A549 (cell line): ENCODE results near the gene CHPT1. TPM values are rescaled to one million over a fixed set of nuclear protein-coding genes. Genes with fewer than 3 reads are reported as not detected.

Source experiments
- ATAC-seq, 2 experiments: fragments of 200-7000 bp in 1 of 2; fragments of >200 bp in 1 of 2; cut with Nextera tagmentation in 1 of 2; cut with Tn5 transposase in 1 of 2; 3 replicates each; pipeline versions ENCODE4 v1.8.0 to v1.9.1; 2018 to 2020; ENCODE audit warnings: mild to moderate bottlenecking in 1 of 2, moderate library complexity in 1 of 2
- CTCF ChIA-PET: fragments of 300-600 bp; sonication (Branson Sonifier 250); formaldehyde crosslinking; extraction: SDS; loops from one replicate; lab custom pipeline; 2021; ENCODE audit warnings: antibody characterized with exemption, inconsistent platforms; lab: Yijun Ruan, JAX
- POLR2A ChIA-PET: fragments of 350-600 bp; formaldehyde crosslinking; extraction: SDS; loops from one replicate; lab custom pipeline; 2021; ENCODE audit warnings: antibody characterized with exemption, inconsistent platforms; lab: Yijun Ruan, JAX
- DNase-seq, 2 experiments: peaks; one replicate each; pipeline versions ENCODE4 v3.0.0 to v3.0.0-alpha.2; 2011 to 2016; ENCODE audit warnings: low read depth in 1 of 2, low spot score in 1 of 2
- FAIRE-seq: peaks from 2 replicates; lab custom pipeline; 2011; peaks lifted over from hg19 to GRCh38; lab: Jason Lieb, UNC
- H3K27ac ChIP-seq, 2 experiments: fragments of >200 bp; sonication (Bioruptor Twin); formaldehyde crosslinking; 3 replicates each; pipeline ENCODE4 v1.5.1; 2016 to 2017
- H3K4me1 ChIP-seq: fragments of >200 bp; sonication (Bioruptor Twin); formaldehyde crosslinking; 3 replicates; pipeline ENCODE4 v1.6.1; 2016
- H3K4me2 ChIP-seq: fragments of >200 bp; sonication (Bioruptor Twin); formaldehyde crosslinking; 3 replicates; pipeline ENCODE4 v1.6.1; 2016
- H3K4me3 ChIP-seq: fragments of >200 bp; sonication (Bioruptor Twin); formaldehyde crosslinking; 3 replicates; pipeline ENCODE4 v1.5.1; 2016
- H3K9me3 ChIP-seq: fragments of >200 bp; sonication (Bioruptor Twin); formaldehyde crosslinking; 3 replicates; pipeline ENCODE4 v1.6.1; 2016
- ATOH8 ChIP-seq: fragments of 250-450 bp; sonication (Bioruptor Pico); IDR thresholded peaks from 2 replicates; pipeline ENCODE4 v1.5.0; 2020; ENCODE audit warnings: low read depth, mild to moderate bottlenecking, moderate library complexity
- BCL3 ChIP-seq: fragments of >200 bp; sonication (Bioruptor Twin); formaldehyde crosslinking; IDR thresholded peaks from 3 replicates; pipeline ENCODE4 v1.6.1; 2016
- CHD2 ChIP-seq: fragments of 150-350 bp; IDR thresholded peaks from 2 replicates; pipeline ENCODE4 v1.6.1; 2014; ENCODE audit warnings: low read length; ENCODE audit not compliant: partially characterized antibody
- CTCF ChIP-seq: fragments of >200 bp; sonication (Bioruptor Twin); formaldehyde crosslinking; IDR thresholded peaks from 3 replicates; pipeline ENCODE4 v1.5.1; 2016
- ELK1 ChIP-seq: fragments of 150-350 bp; IDR thresholded peaks from 2 replicates; pipeline ENCODE4 v1.6.1; 2014; ENCODE audit warnings: low read depth, mild to moderate bottlenecking, low read length
- EP300 ChIP-seq, 2 experiments: fragments of >200 bp; sonication (Bioruptor Twin); formaldehyde crosslinking; IDR thresholded peaks; 2 replicates in 1 of 2; 3 replicates in 1 of 2; pipeline ENCODE4 v1.6.1; 2016 to 2017
- HES2 ChIP-seq: fragments of >200 bp; sonication (Bioruptor Twin); formaldehyde crosslinking; IDR thresholded peaks from 2 replicates; pipeline ENCODE4 v1.6.1; 2016
- HEYL ChIP-seq: fragments of 250-450 bp; sonication (Bioruptor Pico); IDR thresholded peaks from 2 replicates; pipeline ENCODE4 v1.8.0; 2021; ENCODE audit warnings: mild to moderate bottlenecking, moderate library complexity
- HOXA7 ChIP-seq: fragments of 250-450 bp; sonication (Bioruptor Pico); IDR thresholded peaks from 2 replicates; pipeline ENCODE4 v1.5.0; 2020; ENCODE audit warnings: mild to moderate bottlenecking, moderate library complexity
- HOXB13 ChIP-seq: fragments of 250-450 bp; sonication (Bioruptor Pico); IDR thresholded peaks from 2 replicates; pipeline ENCODE4 v1.5.0; 2020; ENCODE audit warnings: low read depth, mild to moderate bottlenecking, moderate library complexity
- POLR2A ChIP-seq: IDR thresholded peaks from 2 replicates; pipeline ENCODE4 v1.6.1; 2012; ENCODE audit warnings: mild to moderate bottlenecking, low read length
- REST ChIP-seq: fragments of 200-600 bp; sonication (generic); IDR thresholded peaks from 2 replicates; pipeline ENCODE4 v1.6.1; 2016; ENCODE audit warnings: antibody characterized with exemption, mild to moderate bottlenecking, moderate library complexity
- RNF2 ChIP-seq: fragments of 200-600 bp; sonication (generic); IDR thresholded peaks from 2 replicates; pipeline ENCODE4 v1.6.1; 2016; ENCODE audit warnings: low read depth, mild to moderate bottlenecking, antibody characterized with exemption, moderate library complexity, borderline replicate concordance
- SREBF2 ChIP-seq: fragments of 450-650 bp; IDR thresholded peaks from 2 replicates; pipeline ENCODE4 v1.6.1; 2014; ENCODE audit warnings: mild to moderate bottlenecking, moderate library complexity
- TP53 ChIP-seq: fragments of 250-450 bp; sonication (Bioruptor Pico); IDR thresholded peaks from 2 replicates; pipeline ENCODE4 v1.5.0; 2021; ENCODE audit warnings: mild to moderate bottlenecking, moderate library complexity
- ZC3H11A ChIP-seq: fragments of 450-650 bp; IDR thresholded peaks from 2 replicates; pipeline ENCODE4 v1.6.1; 2014; ENCODE audit warnings: antibody characterized with exemption, mild to moderate bottlenecking
- ZFP36 ChIP-seq: fragments of 450-650 bp; IDR thresholded peaks from 2 replicates; pipeline ENCODE4 v1.6.1; 2014; ENCODE audit warnings: borderline replicate concordance; ENCODE audit not compliant: partially characterized antibody
- ZSCAN20 ChIP-seq: fragments of 250-450 bp; sonication (Bioruptor Pico); IDR thresholded peaks from 2 replicates; pipeline ENCODE4 v1.8.0; 2022; ENCODE audit warnings: mild to moderate bottlenecking, moderate library complexity
- WGBS: methylation state at CpG from one replicate; pipeline ENCODE4 v1.1.6; 2017; ENCODE audit errors: missing lambda C conversion rate; 5-methylcytosine and 5-hydroxymethylcytosine counted together
- polyA plus RNA-seq, 4 experiments: library from polyadenylated mRNA; depleted of rRNA in 3 of 4; stranded (reverse); fragments of >200 nt; fragmentation: RNase III in 1 of 4; extraction: RNeasy Plus Mini Kit Qiagen cat#74134 plus additional on column Dnase treatment in 1 of 4; gene quantifications; 2 replicates in 3 of 4; 3 replicates in 1 of 4; pipeline ENCODE4 v1.2.3, GENCODE V29; 2011 to 2017

CHPT1 gene
- polyA plus RNA-seq, 2 of the 4 experiments (the other 2 are of a cell fraction), result 52.0 to 102 TPM

- ATAC-seq, result no peak
- POLR2A ChIA-PET, result no interaction called here
- no peak overlapping the region for H3K27ac ChIP-seq
- no peak overlapping the region for H3K4me3 ChIP-seq
- H3K4me2 ChIP-seq, result no peak overlapping the region
- H3K9me3 ChIP-seq, result no peaks in the 10 kb centered on the region
- TF ChIP-seq CTCF, result no peak
- no peak for TF ChIP-seq ZFP36
- TF ChIP-seq POLR2A, result no peak
- TF ChIP-seq HEYL (CRISPR knock-in tag), result no peak
- no peak for TF ChIP-seq HOXB13 (CRISPR knock-in tag)
- no peak for TF ChIP-seq RNF2
- no peak for TF ChIP-seq HES2
- no peak for TF ChIP-seq REST
- TF ChIP-seq EP300 (IDR thresholded peaks at IDR 0.05), result no peak
- TF ChIP-seq ELK1, result no peak
- TF ChIP-seq, all 56 proteins: peak for 0
- CTCF ChIA-PET, result interaction anchor here (1.0 to 2.6 kb wide), 8 partner anchors 9 to 361 kb away, joined by 3 to 10 read pairs (median 5); partner anchors contain the start of gene GNPTAB
- no peak for DNase-seq
- H3K4me1 ChIP-seq, result no peaks in the 10 kb centered on the region
- WGBS, result 57% methylated on average over 2 of the region's 2 CpGs
- FAIRE-seq, result no peak
Observed at GRCh38 chr12:101775816-101776215, 78.4 kb downstream of the CHPT1 start.

GRCh38 chr12:101777485-101777884 lies 80.0 kb downstream of the CHPT1 start:
- Histone ChIP-seq H3K4me2 (no peak overlapping the region), H3K9me3 (no peaks in the 10 kb centered on the region), H3K27ac (no peak overlapping the region), H3K4me3 (no peak overlapping the region), H3K4me1 (no peaks in the 10 kb centered on the region)
- ChIA-PET POLR2A (no interaction called here), CTCF (interaction anchor here (0.7 to 2.6 kb wide), 9 partner anchors 8 to 1033 kb away, joined by 3 to 10 read pairs (median 4); no protein-coding TSS in a partner anchor)
- FAIRE-seq (no peak), DNase-seq (no peak), ATAC-seq (no peak)
- whole genome bisulfite sequencing, result 85% methylated on average over 3 of the region's 3 CpGs
- TF ChIP-seq ZSCAN20 (CRISPR knock-in tag) (no peak), TP53 (CRISPR knock-in tag) (no peak), SREBF2 (no peak), HOXB13 (CRISPR knock-in tag) (no peak)

- TF ChIP-seq EP300 (IDR thresholded peaks at IDR 0.05) (no peak), HOXA7 (CRISPR knock-in tag) (no peak), BCL3 (no peak), ZC3H11A (no peak), ATOH8 (CRISPR knock-in tag) (no peak), CHD2 (no peak)
- TF ChIP-seq, all 56 proteins: peak for 0
- POLR2A ChIA-PET, result no interaction called here
- ATAC-seq (no peak), DNase-seq (no peak), FAIRE-seq (no peak)
- Histone ChIP-seq H3K4me3 (no peak overlapping the region), H3K9me3 (no peaks in the 10 kb centered on the region), H3K4me2 (no peak overlapping the region), H3K4me1 (no peaks in the 10 kb centered on the region), H3K27ac (no peak overlapping the region)
- CTCF ChIA-PET, result interaction anchor here (0.7 to 1.5 kb wide), 4 partner anchors 9 to 1033 kb away, joined by 3 to 4 read pairs (median 3); no protein-coding TSS in a partner anchor
- 71% methylated on average over 4 of the region's 4 CpGs for WGBS
Observed at GRCh38 chr12:101777978-101778377, 80.5 kb downstream of the CHPT1 start.
